Muscle layer of colon (tissue), 2 donors: ENCODE data around the gene GTF2IRD1.
A peak's percentile ranks its signal among the peaks of the same experiment; 100 is the strongest.

Experiments
- H3K27ac ChIP-seq: one replicate; pipeline ENCODE4 v1.7.0; 2013; ENCODE audit warnings: low read depth, mild to moderate bottlenecking, low read length, moderate library complexity
- H3K27me3 ChIP-seq, 2 donors: one replicate each; pipeline ENCODE4 v1.7.0; 2013; ENCODE audit warnings: low read length in 2 of 2, mild to moderate bottlenecking in 2 of 2; ENCODE audit not compliant: insufficient read depth in 2 of 2, control insufficient read depth in 1 of 2
- H3K36me3 ChIP-seq: one replicate; pipeline ENCODE4 v1.7.0; 2013; ENCODE audit warnings: mild to moderate bottlenecking, low read length; ENCODE audit not compliant: insufficient read depth
- H3K4me1 ChIP-seq: one replicate; pipeline ENCODE4 v1.7.0; 2013; ENCODE audit warnings: mild to moderate bottlenecking, low read length; ENCODE audit not compliant: insufficient read depth
- H3K4me3 ChIP-seq, 2 donors: one replicate each; pipeline ENCODE4 v1.7.0; 2013; ENCODE audit warnings: low read length in 2 of 2, low read depth in 1 of 2, mild to moderate bottlenecking in 1 of 2, moderate library complexity in 1 of 2
- H3K9ac ChIP-seq: one replicate; pipeline ENCODE4 v1.7.0; 2013; ENCODE audit warnings: low read length
- H3K9me3 ChIP-seq: one replicate; pipeline ENCODE4 v1.7.0; 2013; ENCODE audit warnings: mild to moderate bottlenecking, low read length
- donor health status: abdominal sarcoma.
- donor health status: Adenocarcinoma of cecum.

The GTF2IRD1 gene

DNA sequence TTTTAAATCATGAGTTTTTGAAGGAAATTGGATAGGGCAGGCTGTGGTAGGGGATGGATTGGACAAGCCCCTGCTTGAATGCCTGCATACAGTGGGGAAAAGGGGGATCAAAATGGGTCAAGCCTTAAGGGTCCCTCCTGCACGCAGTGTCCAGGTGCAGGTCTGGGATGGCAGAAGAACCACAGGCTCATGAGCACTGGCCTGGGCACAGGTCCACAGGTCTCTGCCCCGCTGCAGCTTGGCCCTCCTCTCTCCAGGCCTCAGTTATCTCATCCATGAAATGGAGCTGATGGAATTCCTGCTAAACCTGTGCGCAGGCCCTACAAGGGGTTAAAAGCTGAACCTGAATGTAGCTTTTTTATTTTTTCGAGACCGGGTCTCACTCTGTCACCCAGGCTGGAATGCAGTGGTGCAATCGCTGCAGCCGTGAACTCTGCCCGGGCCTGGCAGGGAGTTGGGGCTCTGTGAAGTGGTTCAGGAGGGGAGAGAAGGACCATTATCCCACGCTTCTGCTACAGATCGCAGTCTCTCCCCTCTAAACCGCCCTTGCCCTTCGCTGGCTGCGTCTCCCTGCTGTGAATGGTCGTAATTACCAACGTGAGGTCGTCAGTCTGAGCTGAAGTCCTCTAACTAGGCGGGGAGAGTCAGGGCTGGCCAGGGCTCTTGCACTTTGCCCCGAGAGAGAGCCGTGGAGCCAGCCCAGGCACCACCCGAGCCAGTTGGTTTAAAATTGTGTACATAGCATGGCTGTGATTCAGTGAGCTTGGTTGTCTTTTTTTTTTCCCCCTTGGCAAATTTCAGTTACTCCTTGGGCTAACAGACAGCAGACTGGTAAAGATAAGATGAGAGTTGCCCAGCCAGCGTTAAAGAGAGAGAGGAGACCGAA lies 126.3 kb downstream of the GTF2IRD1 start:
- H3K4me1 ChIP-seq: peaks cover 9% of the 10 kb centered on the region
- H3K27me3 ChIP-seq: no peaks in the 10 kb centered on the region
- no peak overlapping the region for H3K9ac ChIP-seq
- H3K4me3 ChIP-seq: no peak overlapping the region
- peak overlapping the region; percentile 32 for H3K27ac ChIP-seq
- no peaks in the 10 kb centered on the region for H3K9me3 ChIP-seq
- no peaks in the 10 kb centered on the region for H3K36me3 ChIP-seq

DNA sequence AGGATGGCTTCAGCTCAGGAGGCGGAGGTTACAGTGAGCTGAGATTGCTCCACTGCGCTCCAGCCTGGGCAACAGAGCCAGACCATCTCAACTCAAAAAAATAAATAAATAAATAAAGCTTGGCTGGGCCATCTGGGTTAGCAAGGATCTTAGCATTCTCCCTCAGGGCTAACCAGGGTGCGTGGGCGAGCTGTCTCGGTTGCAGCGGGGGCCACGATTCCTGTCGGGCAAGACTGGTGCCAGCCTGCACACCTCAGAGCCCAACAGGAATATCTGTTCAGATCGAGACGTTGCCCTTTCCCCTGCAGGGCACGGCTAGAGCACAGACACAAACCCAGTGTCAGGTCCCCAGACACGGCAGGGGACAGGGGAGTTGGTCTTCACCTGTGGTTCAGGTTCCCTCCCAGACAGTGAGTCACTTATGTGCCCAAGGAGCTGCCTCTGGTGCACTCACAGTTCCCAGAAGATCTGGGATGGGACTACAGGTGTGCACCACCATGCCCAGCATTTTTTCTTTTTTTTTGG lies 128.3 kb downstream of the GTF2IRD1 start:
- peaks cover 14% of the 10 kb centered on the region for H3K4me1 ChIP-seq
- H3K9ac ChIP-seq: no peak overlapping the region
- H3K9me3 ChIP-seq: no peaks in the 10 kb centered on the region
- no peaks in the 10 kb centered on the region for H3K36me3 ChIP-seq
- no peaks in the 10 kb centered on the region for H3K27me3 ChIP-seq
- H3K27ac ChIP-seq: no peak overlapping the region
- H3K4me3 ChIP-seq: no peak overlapping the region

DNA sequence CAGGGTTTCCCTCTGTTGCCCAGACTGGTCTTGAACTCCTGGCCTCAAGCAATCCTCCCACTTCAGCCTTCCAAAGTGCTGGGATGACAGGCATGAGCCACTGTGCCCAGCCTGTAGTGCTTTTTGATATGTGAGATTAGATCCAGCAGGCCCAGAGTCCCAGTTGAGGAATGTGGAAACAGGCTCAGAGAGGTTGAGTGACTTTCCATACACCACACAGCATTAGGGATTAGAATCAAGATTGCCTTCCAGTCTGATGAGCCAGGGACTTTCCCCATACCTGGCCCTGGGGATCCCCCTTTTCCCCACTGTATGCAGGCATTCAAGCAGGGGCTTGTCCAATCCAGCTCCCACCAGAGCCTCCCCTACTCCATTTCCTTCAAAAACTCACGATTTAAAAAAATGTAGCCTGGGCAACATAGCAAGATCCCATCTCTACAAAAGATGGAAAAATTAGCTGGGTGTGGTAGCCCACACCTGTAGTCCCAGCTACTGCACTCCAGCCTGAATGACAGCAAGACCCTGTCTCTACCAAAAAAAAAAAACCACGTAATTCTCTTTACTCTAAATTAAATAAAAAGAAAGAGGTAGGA lies 128.8 kb downstream of the GTF2IRD1 start:
- Histone ChIP-seq H3K4me3 (no peak overlapping the region), H3K27ac (no peak overlapping the region), H3K9me3 (no peaks in the 10 kb centered on the region), H3K4me1 (peaks cover 20% of the 10 kb centered on the region), H3K27me3 (no peaks in the 10 kb centered on the region), H3K9ac (no peak overlapping the region), H3K36me3 (no peaks in the 10 kb centered on the region)

DNA sequence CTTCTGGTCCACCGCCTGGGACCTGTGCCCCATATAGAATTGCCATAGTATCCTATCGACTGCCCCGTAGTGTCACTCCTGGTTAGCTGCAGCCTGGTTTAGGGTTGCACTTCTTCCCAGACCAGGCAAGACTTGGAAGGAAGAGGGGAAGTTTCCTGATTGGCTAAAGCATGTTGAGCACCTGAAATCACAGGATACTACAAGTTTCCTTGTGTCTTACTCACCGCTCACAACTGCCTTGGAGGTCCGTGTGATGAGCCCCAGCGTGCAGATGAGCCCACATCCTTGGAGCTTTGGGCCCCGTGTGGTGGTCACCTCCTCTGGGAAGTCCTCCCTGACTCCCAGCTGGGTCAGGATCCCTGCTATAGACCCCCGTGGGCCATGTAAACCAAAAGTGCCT lies 129.9 kb downstream of the GTF2IRD1 start:
- H3K36me3 ChIP-seq: no peaks in the 10 kb centered on the region
- H3K27ac ChIP-seq: no peak overlapping the region
- no peak overlapping the region for H3K4me3 ChIP-seq
- H3K9me3 ChIP-seq: no peaks in the 10 kb centered on the region
- no peak overlapping the region for H3K9ac ChIP-seq
- no peaks in the 10 kb centered on the region for H3K27me3 ChIP-seq
- peaks cover 24% of the 10 kb centered on the region for H3K4me1 ChIP-seq

DNA sequence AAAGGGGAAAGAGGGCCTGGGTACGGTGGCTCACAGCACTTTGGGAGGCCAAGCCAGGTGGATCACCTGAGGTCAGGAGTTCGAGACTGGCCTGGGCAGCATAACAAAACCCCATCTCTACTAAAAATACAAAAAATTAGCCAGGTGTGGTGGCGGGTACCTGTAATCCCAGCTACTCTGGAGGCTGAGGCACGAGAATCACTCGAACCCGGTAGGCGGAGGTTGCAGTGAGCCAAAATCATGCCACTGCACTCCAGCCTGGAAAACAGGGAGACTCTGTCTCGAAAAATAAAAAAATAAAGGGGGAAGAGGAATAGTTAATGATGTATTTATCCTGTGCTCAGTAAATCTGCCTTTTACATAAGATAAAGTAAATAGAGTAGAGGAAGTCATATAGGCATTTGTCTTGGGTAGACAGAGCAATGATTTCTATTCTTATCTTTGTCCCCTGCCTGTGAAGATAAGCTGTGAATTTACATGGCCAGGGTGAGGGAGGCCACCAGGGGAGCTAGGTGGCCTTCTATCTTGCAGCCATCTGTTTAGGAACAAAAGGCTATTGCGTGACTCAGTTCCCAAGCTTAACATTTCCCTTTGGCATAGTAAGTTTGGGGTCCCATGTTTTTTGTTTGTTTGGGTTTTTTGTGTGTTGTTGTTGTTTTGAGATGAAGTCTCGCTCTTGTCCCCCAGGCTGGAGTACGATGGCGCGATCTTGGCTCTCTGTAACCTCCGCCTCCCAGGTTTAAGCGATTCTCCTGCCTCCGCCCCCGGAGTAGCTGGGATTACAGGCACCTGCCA lies 130.7 kb downstream of the GTF2IRD1 start:
- Histone ChIP-seq H3K36me3 (no peaks in the 10 kb centered on the region), H3K9ac (no peak overlapping the region), H3K9me3 (no peaks in the 10 kb centered on the region), H3K27me3 (no peaks in the 10 kb centered on the region), H3K27ac (no peak overlapping the region), H3K4me3 (no peak overlapping the region), H3K4me1 (peaks cover 24% of the 10 kb centered on the region)

DNA sequence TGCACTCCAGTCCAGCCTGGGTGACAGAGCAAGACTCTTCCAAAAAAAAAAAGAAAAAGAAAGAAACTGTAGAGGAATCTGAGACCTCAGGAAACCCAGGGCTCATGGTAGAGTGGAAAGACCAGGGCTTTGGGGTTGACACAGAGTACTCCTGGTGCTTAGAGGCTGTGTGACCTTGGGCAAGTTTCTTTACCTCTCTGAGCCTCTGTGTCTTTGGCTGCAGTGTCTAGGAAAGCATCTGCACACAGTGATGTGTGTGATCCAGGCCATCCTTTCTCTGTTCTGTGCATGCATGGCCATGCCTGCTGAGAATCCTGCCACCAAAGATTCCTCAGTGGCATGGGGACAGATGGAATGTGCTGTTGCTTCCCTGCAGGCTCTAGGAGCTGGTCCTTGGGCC lies 132.1 kb downstream of the GTF2IRD1 start:
- Histone ChIP-seq H3K4me3 (no peak overlapping the region), H3K9me3 (no peaks in the 10 kb centered on the region), H3K27me3 (no peaks in the 10 kb centered on the region), H3K36me3 (peaks cover 4% of the 10 kb centered on the region), H3K27ac (no peak overlapping the region), H3K4me1 (peaks cover 15% of the 10 kb centered on the region), H3K9ac (no peak overlapping the region)

DNA sequence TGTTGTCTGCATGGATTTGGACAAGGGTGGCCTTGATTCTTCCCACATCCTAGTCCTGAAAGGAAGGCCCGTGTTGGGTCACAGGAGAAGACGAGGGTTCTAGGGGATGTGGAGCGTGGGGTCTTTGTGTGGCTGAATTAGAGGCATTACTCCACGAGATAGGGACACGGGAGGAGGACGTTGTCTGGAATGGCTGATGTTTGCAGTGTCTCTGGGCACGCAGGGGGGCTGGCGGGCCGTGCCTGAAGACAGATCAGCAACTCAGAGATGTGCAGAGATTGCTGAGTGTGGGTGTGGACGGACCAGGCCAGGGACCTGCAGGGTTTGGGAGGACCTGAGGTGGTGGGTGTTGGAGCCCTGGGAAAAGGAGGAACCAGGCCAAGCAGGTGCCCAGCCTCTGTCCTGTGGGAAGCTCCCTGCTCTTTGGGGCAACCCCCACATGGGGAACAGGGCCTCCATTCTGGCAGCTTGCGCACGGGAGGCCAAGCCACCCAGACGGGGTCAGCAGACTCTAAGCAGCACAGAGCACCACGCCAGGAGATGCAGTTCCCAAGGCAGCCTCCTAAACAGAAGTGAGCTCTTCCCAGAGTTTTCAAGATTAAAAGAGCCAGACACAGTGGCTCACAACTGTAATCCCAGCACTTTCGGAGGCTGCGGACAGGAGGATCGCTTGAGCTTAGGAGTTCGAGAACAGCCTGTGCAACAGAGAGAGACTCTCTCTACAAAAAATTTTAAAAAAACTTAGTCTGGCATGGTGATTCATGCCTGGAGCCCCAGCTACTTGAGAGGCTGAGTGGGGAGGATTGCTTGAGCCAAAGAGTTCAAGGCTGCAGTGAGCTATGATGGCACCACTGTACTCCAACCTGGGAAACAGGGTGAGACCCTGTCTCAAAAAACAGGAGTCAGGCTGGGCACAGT lies 132.8 kb downstream of the GTF2IRD1 start:
- Histone ChIP-seq H3K36me3 (peaks cover 6% of the 10 kb centered on the region), H3K4me3 (no peak overlapping the region), H3K9me3 (no peaks in the 10 kb centered on the region), H3K27ac (peak overlapping the region; percentile 12), H3K9ac (no peak overlapping the region), H3K4me1 (peaks cover 15% of the 10 kb centered on the region), H3K27me3 (no peaks in the 10 kb centered on the region)

DNA sequence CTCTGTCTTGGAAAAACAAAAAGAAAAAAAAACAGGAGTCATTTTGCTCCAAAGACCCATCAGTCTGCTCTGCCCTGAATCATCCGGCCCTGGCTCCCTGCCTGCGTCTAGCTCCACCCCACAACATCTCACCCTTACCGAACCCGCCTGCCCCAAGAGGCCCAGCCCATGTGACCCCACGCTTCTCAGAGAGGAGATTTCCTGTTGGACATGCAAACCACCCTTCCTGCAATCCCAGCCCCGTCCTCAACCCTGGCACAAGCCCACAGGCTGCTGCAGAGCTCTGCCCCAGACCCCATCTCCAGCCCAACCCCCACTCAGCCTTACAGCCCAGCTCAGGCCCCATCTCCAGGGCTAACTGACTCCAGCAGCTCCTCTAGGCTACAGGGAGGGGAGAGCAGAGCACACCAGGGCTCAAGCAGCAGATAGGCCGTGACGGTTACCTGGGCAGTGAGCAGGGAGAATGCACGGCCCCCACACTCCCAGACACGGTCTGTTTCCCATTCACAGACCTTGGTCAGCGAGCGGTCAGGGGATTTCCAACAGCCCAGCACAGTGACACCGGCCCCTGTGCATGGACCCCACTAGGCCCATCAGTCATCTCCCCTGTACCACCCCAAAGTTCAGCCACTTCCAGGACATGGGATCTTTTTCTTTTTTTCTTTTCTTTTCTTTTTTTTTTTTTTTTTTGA lies 133.9 kb downstream of the GTF2IRD1 start:
- Histone ChIP-seq H3K4me3 (no peak overlapping the region), H3K27me3 (no peaks in the 10 kb centered on the region), H3K36me3 (peaks cover 6% of the 10 kb centered on the region), H3K27ac (peak overlapping the region; percentile 66), H3K4me1 (peaks cover 15% of the 10 kb centered on the region), H3K9me3 (no peaks in the 10 kb centered on the region), H3K9ac (no peak overlapping the region)

DNA sequence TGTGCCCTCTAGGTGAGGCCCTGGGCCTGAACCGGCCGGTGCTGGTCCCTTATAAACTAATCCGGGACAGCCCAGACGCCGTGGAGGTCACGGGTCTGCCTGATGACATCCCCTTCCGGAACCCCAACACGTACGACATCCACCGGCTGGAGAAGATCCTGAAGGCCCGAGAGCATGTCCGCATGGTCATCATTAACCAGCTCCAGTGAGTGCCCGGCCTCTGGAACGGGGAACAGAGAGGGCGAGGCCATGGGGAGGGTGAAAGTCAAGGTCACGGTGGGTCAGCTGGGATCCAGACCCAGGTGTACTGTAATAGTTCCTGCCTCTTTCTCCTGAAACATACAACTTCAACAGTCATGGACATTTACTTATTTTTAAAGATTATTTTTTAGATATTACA lies 137.1 kb downstream of the GTF2IRD1 start:
- Histone ChIP-seq H3K36me3 (peaks cover 6% of the 10 kb centered on the region), H3K9me3 (no peaks in the 10 kb centered on the region), H3K4me3 (no peak overlapping the region), H3K9ac (no peak overlapping the region), H3K4me1 (peaks cover 15% of the 10 kb centered on the region), H3K27me3 (no peaks in the 10 kb centered on the region), H3K27ac (no peak overlapping the region)

DNA sequence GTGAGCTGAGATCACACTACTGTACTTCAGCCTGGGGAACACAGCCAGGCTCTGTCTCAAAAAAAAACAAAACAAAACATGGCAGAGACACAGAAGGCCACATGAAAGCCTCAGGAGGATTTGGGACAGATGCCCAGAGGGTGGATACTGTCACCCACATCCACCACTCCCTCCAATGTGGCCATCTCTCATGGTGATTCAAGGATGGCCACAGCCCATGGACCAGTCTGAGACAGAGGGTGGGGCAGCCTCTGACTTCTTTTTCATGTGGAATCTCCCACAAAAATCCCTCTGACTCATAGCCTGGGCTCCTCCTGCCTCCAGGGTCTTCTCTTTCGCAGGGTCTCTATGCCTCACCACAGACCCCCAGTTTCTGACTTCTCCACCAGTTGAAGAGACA lies 144.9 kb downstream of the GTF2IRD1 start:
- Histone ChIP-seq H3K27ac (no peak overlapping the region), H3K4me3 (no peak overlapping the region), H3K9ac (no peak overlapping the region), H3K36me3 (peaks cover 17% of the 10 kb centered on the region), H3K4me1 (no peaks in the 10 kb centered on the region), H3K27me3 (no peaks in the 10 kb centered on the region), H3K9me3 (no peaks in the 10 kb centered on the region)
